Astrocyte (in vitro differentiated cells and primary cell): Measurements from ENCODE around the gene PAX6. TPM values are rescaled to one million over a fixed set of nuclear protein-coding genes. Genes with fewer than 3 reads are reported as not detected.
A peak's percentile ranks its signal among the peaks of the same experiment; 100 is the strongest.

Experiments
- DNase-seq: peaks from one replicate; pipeline ENCODE4 v3.0.0-alpha.2; 2010; ENCODE audit warnings: low read depth
- FAIRE-seq: peaks from 2 replicates; lab custom pipeline; 2011; peaks lifted over from hg19 to GRCh38; lab: Jason Lieb, UNC
- H2AFZ ChIP-seq: 2 replicates; pipeline ENCODE4 v1.6.0; 2012; ENCODE audit warnings: low read depth, low read length, inconsistent platforms
- H3K27ac ChIP-seq: 2 replicates; pipeline ENCODE4 v1.5.1; 2011; ENCODE audit warnings: low read depth, low read length, inconsistent platforms
- H3K27me3 ChIP-seq: 2 replicates; pipeline ENCODE4 v1.6.0; 2011; ENCODE audit warnings: low read length, inconsistent platforms; ENCODE audit not compliant: insufficient read depth
- H3K36me3 ChIP-seq: 2 replicates; pipeline ENCODE4 v1.5.1; 2011; ENCODE audit warnings: low read length, inconsistent platforms; ENCODE audit not compliant: insufficient read depth
- H3K4me1 ChIP-seq: 2 replicates; pipeline ENCODE4 v1.5.1; 2011; ENCODE audit warnings: low read length, inconsistent platforms; ENCODE audit not compliant: insufficient read depth
- H3K4me2 ChIP-seq: 2 replicates; pipeline ENCODE4 v1.6.0; 2012; ENCODE audit warnings: low read length, inconsistent platforms
- H3K4me3 ChIP-seq: 2 replicates; pipeline ENCODE4 v1.5.1; 2011; ENCODE audit warnings: low read depth, mild to moderate bottlenecking, low read length, inconsistent platforms; ENCODE audit not compliant: insufficient read depth
- H3K79me2 ChIP-seq: 2 replicates; pipeline ENCODE4 v1.6.0; 2012; ENCODE audit warnings: mild to moderate bottlenecking, low read length, inconsistent platforms; ENCODE audit not compliant: insufficient read depth
- H3K9ac ChIP-seq: 2 replicates; pipeline ENCODE4 v1.6.0; 2012; ENCODE audit warnings: mild to moderate bottlenecking, low read length, inconsistent platforms
- H3K9me3 ChIP-seq: 2 replicates; pipeline ENCODE4 v1.5.1; 2012; ENCODE audit warnings: low read depth, mild to moderate bottlenecking, low read length, inconsistent platforms; ENCODE audit not compliant: insufficient read depth
- H4K20me1 ChIP-seq: 2 replicates; pipeline ENCODE4 v1.6.0; 2012; ENCODE audit warnings: low read length, inconsistent platforms; ENCODE audit not compliant: insufficient read depth
- H3K27ac Mint-ChIP-seq: one replicate; pipeline ENCODE4 v1.8.0; 2021; ENCODE audit warnings: mild to moderate bottlenecking, mixed read lengths; ENCODE audit not compliant: unreplicated experiment
- H3K27me3 Mint-ChIP-seq: one replicate; pipeline ENCODE4 v1.8.0; 2021; ENCODE audit warnings: low read depth, mixed read lengths; ENCODE audit not compliant: unreplicated experiment
- H3K36me3 Mint-ChIP-seq: one replicate; pipeline ENCODE4 v1.8.0; 2021; ENCODE audit warnings: low read depth, mixed read lengths; ENCODE audit not compliant: unreplicated experiment
- H3K4me1 Mint-ChIP-seq: one replicate; pipeline ENCODE4 v1.8.0; 2021; ENCODE audit warnings: low read depth, mixed read lengths; ENCODE audit not compliant: unreplicated experiment
- H3K4me3 Mint-ChIP-seq: one replicate; pipeline ENCODE4 v1.8.0; 2021; ENCODE audit warnings: mild to moderate bottlenecking, moderate library complexity, mixed read lengths; ENCODE audit not compliant: unreplicated experiment
- H3K9me3 Mint-ChIP-seq: one replicate; pipeline ENCODE4 v1.8.0; 2021; ENCODE audit warnings: mild to moderate bottlenecking, mixed read lengths; ENCODE audit not compliant: unreplicated experiment
- EZH2 ChIP-seq: IDR thresholded peaks from 2 replicates; pipeline ENCODE4 v1.6.1; 2012; ENCODE audit warnings: mild to moderate bottlenecking, low read length, inconsistent platforms; ENCODE audit not compliant: insufficient read depth
- total RNA-seq: library from RNA; stranded (reverse); gene quantifications from 2 replicates; pipeline ENCODE4 v1.2.1, GENCODE V29; 2021
- TF ChIP-seq, protein P1 (sequence below): IDR thresholded peaks from 2 replicates; pipeline ENCODE4 v1.5.1; 2011; ENCODE audit warnings: low read depth, mild to moderate bottlenecking, inconsistent platforms, low read length, moderate library complexity; ENCODE audit not compliant: insufficient read depth

Gene PAX6
- total RNA-seq, 1 donor from 2014 or later = 12.2 TPM

DNA sequence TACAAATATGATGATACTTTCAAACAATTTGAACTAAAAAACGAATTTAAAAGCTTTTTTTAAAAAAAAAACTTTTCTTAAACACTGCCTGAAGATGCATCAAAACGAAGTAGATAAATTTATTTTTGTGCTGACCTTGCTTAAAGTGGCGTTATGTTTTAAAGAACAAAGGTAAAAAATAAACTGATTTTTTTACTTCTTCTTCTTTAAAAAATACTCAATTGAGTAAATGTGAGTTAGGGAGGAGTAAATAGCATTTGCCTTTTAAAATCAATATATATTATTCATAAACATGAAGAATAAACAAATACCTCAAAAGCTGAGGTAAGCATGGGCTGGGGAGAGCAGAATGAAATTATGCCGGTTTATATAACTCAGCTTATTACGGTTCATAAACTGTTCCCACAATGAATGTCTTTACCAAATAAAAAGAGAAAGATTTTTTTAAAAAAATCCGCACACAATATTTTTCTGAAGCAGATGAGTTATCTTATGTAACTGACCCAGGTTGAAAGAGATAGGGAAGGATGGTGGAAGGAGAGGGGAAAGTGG is 9.0 kb downstream of the PAX6 start:
- Histone ChIP-seq H2AFZ (no peak overlapping the region), H3K27me3 (peaks cover 62% of the 10 kb centered on the region), H3K9ac (no peak overlapping the region), H3K4me3 (no peak overlapping the region), H3K36me3 (peaks cover 2% of the 10 kb centered on the region), H3K4me2 (no peak overlapping the region), H3K27ac (no peak overlapping the region), H3K9me3 (no peaks in the 10 kb centered on the region), H4K20me1 (peaks cover 8% of the 10 kb centered on the region), H3K4me1 (peaks cover 34% of the 10 kb centered on the region), H3K79me2 (peaks cover 75% of the 10 kb centered on the region)
- Mint-ChIP-seq H3K36me3 (peaks cover 9% of the 10 kb centered on the region), H3K27me3 (peaks cover 81% of the 10 kb centered on the region), H3K4me3 (no peak overlapping the region), H3K4me1 (peaks cover 2% of the 10 kb centered on the region), H3K27ac (no peak overlapping the region), H3K9me3 (peaks cover 46% of the 10 kb centered on the region)
- TF ChIP-seq, protein P1, sequence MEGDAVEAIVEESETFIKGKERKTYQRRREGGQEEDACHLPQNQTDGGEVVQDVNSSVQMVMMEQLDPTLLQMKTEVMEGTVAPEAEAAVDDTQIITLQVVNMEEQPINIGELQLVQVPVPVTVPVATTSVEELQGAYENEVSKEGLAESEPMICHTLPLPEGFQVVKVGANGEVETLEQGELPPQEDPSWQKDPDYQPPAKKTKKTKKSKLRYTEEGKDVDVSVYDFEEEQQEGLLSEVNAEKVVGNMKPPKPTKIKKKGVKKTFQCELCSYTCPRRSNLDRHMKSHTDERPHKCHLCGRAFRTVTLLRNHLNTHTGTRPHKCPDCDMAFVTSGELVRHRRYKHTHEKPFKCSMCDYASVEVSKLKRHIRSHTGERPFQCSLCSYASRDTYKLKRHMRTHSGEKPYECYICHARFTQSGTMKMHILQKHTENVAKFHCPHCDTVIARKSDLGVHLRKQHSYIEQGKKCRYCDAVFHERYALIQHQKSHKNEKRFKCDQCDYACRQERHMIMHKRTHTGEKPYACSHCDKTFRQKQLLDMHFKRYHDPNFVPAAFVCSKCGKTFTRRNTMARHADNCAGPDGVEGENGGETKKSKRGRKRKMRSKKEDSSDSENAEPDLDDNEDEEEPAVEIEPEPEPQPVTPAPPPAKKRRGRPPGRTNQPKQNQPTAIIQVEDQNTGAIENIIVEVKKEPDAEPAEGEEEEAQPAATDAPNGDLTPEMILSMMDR = no peak
- no peak for TF ChIP-seq EZH2
- DNase-seq (no peak), FAIRE-seq (no peak)

- H2AFZ ChIP-seq = no peak overlapping the region
- Mint-ChIP-seq H3K4me1 (peaks cover 2% of the 10 kb centered on the region), H3K9me3 (peaks cover 38% of the 10 kb centered on the region), H3K27ac (peak overlapping the region; percentile 41), H3K27me3 (peaks cover 80% of the 10 kb centered on the region), H3K36me3 (peaks cover 9% of the 10 kb centered on the region), H3K4me3 (no peak overlapping the region)
- H3K79me2 ChIP-seq = peaks cover 73% of the 10 kb centered on the region
- peak overlapping the region; percentile 45 for H3K4me2 ChIP-seq
- H3K36me3 ChIP-seq = peaks cover 2% of the 10 kb centered on the region
- TF ChIP-seq, protein P1 = no peak
- no peak for TF ChIP-seq EZH2
- DNase-seq = no peak
- H3K9me3 ChIP-seq = no peaks in the 10 kb centered on the region
- no peak overlapping the region for H3K27ac ChIP-seq
- peaks cover 8% of the 10 kb centered on the region for H4K20me1 ChIP-seq
- no peak overlapping the region for H3K4me3 ChIP-seq
- H3K9ac ChIP-seq = no peak overlapping the region
- H3K4me1 ChIP-seq = peaks cover 26% of the 10 kb centered on the region
- peaks cover 59% of the 10 kb centered on the region for H3K27me3 ChIP-seq
- FAIRE-seq = no peak
Measured at GRCh38 chr11:31801298-31801702, 9.8 kb downstream of the PAX6 start.
